ENCODE data around the gene SPINK13.
"Not testable (repeated sequence)": the region's sequence is repeated elsewhere in the genome, so short reads cannot be mapped to it uniquely, and the experiment has no call there.

SPINK13 gene

GRCh38 chr5:148281336-148281735 lies 12.7 kb downstream of the SPINK13 start:
- DNase-seq; H3K4me3 Mint-ChIP-seq; H3K27me3 Mint-ChIP-seq; ATAC-seq; H3K27ac Mint-ChIP-seq; H3K4me1 Mint-ChIP-seq; H3K36me3 Mint-ChIP-seq (ENCODE audit: low read depth): not testable (repeated sequence)
- H3K9me3 Mint-ChIP-seq, result peaks cover 28% of the 10 kb centered on the region

GRCh38 chr5:148290271-148291195 lies 21.9 kb downstream of the SPINK13 start:
- Mint-ChIP-seq H3K4me3 (no peak overlapping the region), H3K4me1 (no peaks in the 10 kb centered on the region), H3K27me3 (no peaks in the 10 kb centered on the region), H3K27ac (no peak overlapping the region), H3K36me3 (ENCODE audit: low read depth) (no peaks in the 10 kb centered on the region), H3K9me3 (no peaks in the 10 kb centered on the region)
- ATAC-seq (peak; percentile 40), DNase-seq (no peak)

- no peak for ATAC-seq
- no peaks in the 10 kb centered on the region for H3K9me3 Mint-ChIP-seq
Observed at GRCh38 chr5:148297731-148298130, 29.1 kb downstream of the SPINK13 start.

GRCh38 chr5:148306446-148306845 lies 37.9 kb downstream of the SPINK13 start:
- H3K36me3 Mint-ChIP-seq (ENCODE audit: low read depth), result no peaks in the 10 kb centered on the region
- no peak for DNase-seq
- ATAC-seq, result no peak
- H3K4me3 Mint-ChIP-seq, result no peak overlapping the region
- H3K4me1 Mint-ChIP-seq, result no peaks in the 10 kb centered on the region
- H3K27me3 Mint-ChIP-seq, result peaks cover 6% of the 10 kb centered on the region
- no peak overlapping the region for H3K27ac Mint-ChIP-seq
- H3K9me3 Mint-ChIP-seq, result peaks cover 14% of the 10 kb centered on the region

More at GRCh38 chr5:148297731-148298130, 29.1 kb downstream of the SPINK13 start:
- no peaks in the 10 kb centered on the region for H3K4me1 Mint-ChIP-seq
- no peaks in the 10 kb centered on the region for H3K27me3 Mint-ChIP-seq
- no peaks in the 10 kb centered on the region for H3K36me3 Mint-ChIP-seq (ENCODE audit: low read depth)
- H3K27ac Mint-ChIP-seq, result no peak overlapping the region
- H3K4me3 Mint-ChIP-seq, result no peak overlapping the region
- DNase-seq, result no peak

GRCh38 chr5:148309019-148309418 lies 40.4 kb downstream of the SPINK13 start:
- peaks cover 6% of the 10 kb centered on the region for H3K27me3 Mint-ChIP-seq
- no peak for DNase-seq
- no peak overlapping the region for H3K4me3 Mint-ChIP-seq
- peaks cover 14% of the 10 kb centered on the region for H3K9me3 Mint-ChIP-seq
- H3K27ac Mint-ChIP-seq, result no peak overlapping the region
- H3K4me1 Mint-ChIP-seq, result no peaks in the 10 kb centered on the region
- no peak for ATAC-seq
- no peaks in the 10 kb centered on the region for H3K36me3 Mint-ChIP-seq (ENCODE audit: low read depth)

GRCh38 chr5:148309746-148310145 lies 41.2 kb downstream of the SPINK13 start:
- Mint-ChIP-seq H3K4me3 (no peak overlapping the region), H3K27ac (no peak overlapping the region), H3K9me3 (peaks cover 14% of the 10 kb centered on the region), H3K27me3 (peaks cover 6% of the 10 kb centered on the region), H3K4me1 (no peaks in the 10 kb centered on the region), H3K36me3 (ENCODE audit: low read depth) (no peaks in the 10 kb centered on the region)
- DNase-seq, result no peak
- ATAC-seq, result no peak

GRCh38 chr5:148311484-148311883 lies 42.9 kb downstream of the SPINK13 start:
- Mint-ChIP-seq H3K9me3 (peaks cover 14% of the 10 kb centered on the region), H3K27ac (no peak overlapping the region), H3K27me3 (peaks cover 6% of the 10 kb centered on the region), H3K36me3 (ENCODE audit: low read depth) (no peaks in the 10 kb centered on the region), H3K4me1 (no peaks in the 10 kb centered on the region), H3K4me3 (no peak overlapping the region)
- DNase-seq (no peak), ATAC-seq (no peak)

GRCh38 chr5:148312153-148312552 lies 43.6 kb downstream of the SPINK13 start, which contains the start of gene SPINK7:
Gene SPINK7 (plus strand): TSS chr5:148312423. CDS start chr5:148312484, 61 bp downstream.
- Mint-ChIP-seq H3K9me3 (peaks cover 14% of the 10 kb centered on the region), H3K27ac (no peak within 1 kb of the TSS), H3K36me3 (ENCODE audit: low read depth) (no peaks in the 10 kb centered on the region), H3K27me3 (peaks cover 6% of the 10 kb centered on the region), H3K4me1 (no peaks in the 10 kb centered on the region), H3K4me3 (no peak within 1 kb of the TSS)
- ATAC-seq (no peak), DNase-seq (no peak)

GRCh38 chr5:148314187-148314586 lies 45.6 kb downstream of the SPINK13 start:
- peaks cover under 1% of the 10 kb centered on the region for H3K27me3 Mint-ChIP-seq
- no peak for ATAC-seq
- H3K4me1 Mint-ChIP-seq, result no peaks in the 10 kb centered on the region
- H3K4me3 Mint-ChIP-seq, result no peak overlapping the region
- H3K36me3 Mint-ChIP-seq (ENCODE audit: low read depth), result peaks cover 2% of the 10 kb centered on the region
- H3K9me3 Mint-ChIP-seq, result peaks cover 8% of the 10 kb centered on the region
- DNase-seq, result no peak
- no peak overlapping the region for H3K27ac Mint-ChIP-seq

GRCh38 chr5:148314731-148315130 lies 46.1 kb downstream of the SPINK13 start:
- no peak overlapping the region for H3K27ac Mint-ChIP-seq
- DNase-seq, result no peak
- H3K4me3 Mint-ChIP-seq, result no peak overlapping the region
- peaks cover 3% of the 10 kb centered on the region for H3K9me3 Mint-ChIP-seq
- H3K4me1 Mint-ChIP-seq, result peaks cover under 1% of the 10 kb centered on the region
- H3K27me3 Mint-ChIP-seq, result peaks cover 3% of the 10 kb centered on the region
- ATAC-seq, result no peak
- peaks cover 2% of the 10 kb centered on the region for H3K36me3 Mint-ChIP-seq (ENCODE audit: low read depth)

- not testable (repeated sequence) for H3K27me3 Mint-ChIP-seq; H3K36me3 Mint-ChIP-seq (ENCODE audit: low read depth); H3K9me3 Mint-ChIP-seq; DNase-seq; H3K4me1 Mint-ChIP-seq; ATAC-seq; H3K27ac Mint-ChIP-seq
- H3K4me3 Mint-ChIP-seq, result peak overlapping the region; percentile 71
Observed at GRCh38 chr5:148320011-148320963, 51.7 kb downstream of the SPINK13 start.

GRCh38 chr5:148333262-148333849 lies 64.8 kb downstream of the SPINK13 start:
- ATAC-seq (no peak), DNase-seq (no peak)
- Mint-ChIP-seq H3K4me1 (no peaks in the 10 kb centered on the region), H3K4me3 (no peak overlapping the region), H3K27ac (no peak overlapping the region), H3K27me3 (no peaks in the 10 kb centered on the region), H3K9me3 (peaks cover 19% of the 10 kb centered on the region), H3K36me3 (ENCODE audit: low read depth) (peaks cover 2% of the 10 kb centered on the region)

GRCh38 chr5:148335259-148335658 lies 66.7 kb downstream of the SPINK13 start, which contains the start of gene SPINK9:
Gene SPINK9 (plus strand): TSS chr5:148335559. CDS start chr5:148335614, 55 bp downstream.
- Mint-ChIP-seq H3K4me3 (no peak within 1 kb of the TSS), H3K27ac (no peak within 1 kb of the TSS), H3K4me1 (no peaks in the 10 kb centered on the region), H3K36me3 (ENCODE audit: low read depth) (no peaks in the 10 kb centered on the region), H3K27me3 (no peaks in the 10 kb centered on the region), H3K9me3 (peaks cover 10% of the 10 kb centered on the region)
- DNase-seq (no peak), ATAC-seq (no peak)
